Parathyroid adenoma (tissue), 2 donors: ENCODE data around the gene GLI2.

ENCODE experiments used
- H2AFZ ChIP-seq: fragments of 300-600 bp; sonication (generic); one replicate; pipeline ENCODE4 v1.7.0; 2017; ENCODE audit warnings: antibody characterized with exemption, mild to moderate bottlenecking
- H3K27ac ChIP-seq: fragments of 300-600 bp; sonication (generic); one replicate; pipeline ENCODE4 v1.7.0; 2017
- H3K27me3 ChIP-seq: fragments of 300-600 bp; sonication (generic); one replicate; pipeline ENCODE4 v1.7.0; 2017; ENCODE audit warnings: low read length; ENCODE audit not compliant: control insufficient read depth, insufficient read depth
- H3K36me3 ChIP-seq: fragments of 300-600 bp; sonication (generic); one replicate; pipeline ENCODE4 v1.7.0; 2017; ENCODE audit warnings: low read length; ENCODE audit not compliant: control insufficient read depth, insufficient read depth
- H3K4me1 ChIP-seq: fragments of 300-600 bp; sonication (generic); one replicate; pipeline ENCODE4 v1.7.0; 2017; ENCODE audit warnings: control low read depth
- H3K4me2 ChIP-seq: fragments of 300-600 bp; sonication (generic); one replicate; pipeline ENCODE4 v1.7.0; 2017; ENCODE audit warnings: low read length
- H3K4me3 ChIP-seq: fragments of 300-600 bp; sonication (generic); one replicate; pipeline ENCODE4 v1.7.0; 2017; ENCODE audit warnings: low read depth, low read length
- H3K79me2 ChIP-seq: fragments of 300-600 bp; sonication (generic); one replicate; pipeline ENCODE4 v1.7.0; 2017; ENCODE audit warnings: control low read depth
- H3K9ac ChIP-seq: fragments of 300-600 bp; sonication (generic); one replicate; pipeline ENCODE4 v1.7.0; 2017; ENCODE audit warnings: mild to moderate bottlenecking
- H3K9me3 ChIP-seq: fragments of 300-600 bp; sonication (generic); one replicate; pipeline ENCODE4 v1.7.0; 2017; ENCODE audit warnings: low read length; ENCODE audit not compliant: control insufficient read depth
- CTCF ChIP-seq: fragments of 300-600 bp; sonication (generic); IDR thresholded peaks from one replicate; pipeline ENCODE4 v1.7.0; 2017; ENCODE audit warnings: antibody characterized with exemption, mild to moderate bottlenecking
- donor health status: primary hyperparathyroidism.

Gene GLI2

GRCh38 chr2:120754067-120754960 is 18.6 kb downstream of the GLI2 start:
- Histone ChIP-seq H3K4me1 (no peaks in the 10 kb centered on the region), H3K27ac (no peak overlapping the region), H3K9ac (no peak overlapping the region), H3K79me2 (no peaks in the 10 kb centered on the region), H3K27me3 (no peaks in the 10 kb centered on the region), H3K9me3 (no peaks in the 10 kb centered on the region), H3K4me2 (no peak overlapping the region), H3K4me3 (no peak overlapping the region), H2AFZ (no peak overlapping the region), H3K36me3 (no peaks in the 10 kb centered on the region)
- TF ChIP-seq CTCF = no peak

DNA sequence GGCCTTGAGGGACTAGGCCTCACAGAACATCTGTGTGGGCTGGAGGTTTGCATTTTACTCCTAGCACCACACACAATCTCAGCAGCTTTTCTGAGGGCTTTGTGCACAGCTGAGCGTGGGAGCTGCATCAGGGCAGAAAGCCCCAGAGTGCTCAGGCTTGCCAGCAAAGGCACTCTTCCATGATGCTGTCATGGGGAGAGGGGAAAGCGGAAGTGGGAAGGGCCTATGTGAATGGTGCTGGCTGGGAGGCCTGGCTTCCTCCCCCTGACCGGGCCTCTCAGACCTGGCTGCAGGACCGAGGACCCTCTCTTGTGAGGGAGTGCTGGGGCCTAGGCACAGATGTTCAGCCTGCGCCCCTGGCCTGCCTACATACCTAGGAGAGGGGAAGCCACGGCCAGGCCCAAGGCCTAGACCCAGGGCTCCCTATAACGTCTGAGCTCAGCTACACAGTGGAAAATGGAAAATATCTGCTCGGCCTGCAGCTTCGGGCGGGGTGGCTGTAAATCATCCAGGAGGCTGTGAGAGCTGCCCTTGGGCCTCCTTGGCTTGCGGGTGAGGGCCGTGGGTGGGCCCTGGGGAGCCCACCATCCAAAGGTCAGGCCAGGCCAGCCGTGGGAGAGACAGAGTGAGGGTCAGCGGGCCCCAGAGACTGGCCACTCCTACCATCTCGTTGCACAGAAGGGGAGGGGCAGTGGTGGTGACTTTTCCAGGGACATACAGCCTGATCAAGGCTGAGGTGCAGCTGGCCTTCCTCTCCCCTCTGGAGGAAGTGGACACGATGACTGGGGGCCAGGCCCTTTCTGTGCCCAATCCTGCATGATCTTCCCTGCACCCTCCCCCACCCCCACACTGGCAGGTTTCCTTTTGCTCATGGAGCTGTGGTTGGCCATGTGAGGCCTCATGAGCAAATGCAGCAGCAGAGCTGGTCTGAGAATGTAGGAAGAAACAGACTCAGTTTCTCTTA is 22.8 kb downstream of the GLI2 start:
- Histone ChIP-seq H2AFZ (no peak overlapping the region), H3K9me3 (no peaks in the 10 kb centered on the region), H3K79me2 (no peaks in the 10 kb centered on the region), H3K4me2 (no peak overlapping the region), H3K4me3 (no peak overlapping the region), H3K9ac (no peak overlapping the region), H3K27ac (peak overlapping the region; percentile 11), H3K27me3 (no peaks in the 10 kb centered on the region), H3K4me1 (peaks cover 8% of the 10 kb centered on the region), H3K36me3 (no peaks in the 10 kb centered on the region)
- TF ChIP-seq CTCF = no peak

DNA sequence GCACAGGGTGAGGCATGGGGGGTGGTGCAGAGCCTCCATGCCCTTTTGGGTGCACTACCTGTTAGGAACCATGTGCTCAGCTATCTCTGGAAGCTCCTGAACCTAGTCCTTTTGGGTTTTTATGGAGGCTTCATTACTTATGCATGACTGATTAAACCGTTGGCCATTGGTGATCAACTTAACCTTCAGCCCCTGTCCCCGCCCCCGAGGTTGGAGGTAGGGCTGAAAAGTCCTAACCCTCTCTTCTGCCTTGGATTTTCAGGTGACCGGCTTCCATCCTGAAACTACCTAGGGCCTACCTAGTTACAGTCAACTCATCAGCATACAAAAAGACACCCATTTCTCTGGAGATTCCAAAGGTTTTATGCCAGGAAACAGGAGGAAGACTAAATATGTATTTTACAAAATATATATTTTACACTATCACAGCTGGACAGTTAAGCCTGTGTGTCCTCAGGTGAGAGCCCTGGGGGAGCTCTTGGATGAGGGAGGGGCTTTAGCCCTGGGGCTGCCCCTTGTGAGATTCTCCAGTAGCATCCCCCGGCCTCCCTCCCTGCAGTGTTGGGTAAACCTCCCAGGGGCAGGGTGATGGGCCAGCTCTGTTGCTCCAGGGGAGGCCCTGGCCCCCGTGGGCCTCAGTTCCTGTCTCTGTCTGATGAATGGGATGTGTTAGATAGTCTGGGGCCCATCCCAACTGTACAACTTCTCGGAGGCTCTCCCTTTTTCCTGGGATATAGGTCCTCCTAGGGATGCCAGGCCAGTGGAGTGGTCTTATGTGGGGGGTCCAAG is 24.1 kb downstream of the GLI2 start:
- Histone ChIP-seq H3K27me3 (no peaks in the 10 kb centered on the region), H3K9me3 (no peaks in the 10 kb centered on the region), H3K36me3 (no peaks in the 10 kb centered on the region), H3K9ac (no peak overlapping the region), H3K4me2 (no peak overlapping the region), H3K27ac (no peak overlapping the region), H3K79me2 (no peaks in the 10 kb centered on the region), H3K4me1 (peaks cover 8% of the 10 kb centered on the region), H2AFZ (no peak overlapping the region), H3K4me3 (no peak overlapping the region)
- no peak for TF ChIP-seq CTCF

DNA sequence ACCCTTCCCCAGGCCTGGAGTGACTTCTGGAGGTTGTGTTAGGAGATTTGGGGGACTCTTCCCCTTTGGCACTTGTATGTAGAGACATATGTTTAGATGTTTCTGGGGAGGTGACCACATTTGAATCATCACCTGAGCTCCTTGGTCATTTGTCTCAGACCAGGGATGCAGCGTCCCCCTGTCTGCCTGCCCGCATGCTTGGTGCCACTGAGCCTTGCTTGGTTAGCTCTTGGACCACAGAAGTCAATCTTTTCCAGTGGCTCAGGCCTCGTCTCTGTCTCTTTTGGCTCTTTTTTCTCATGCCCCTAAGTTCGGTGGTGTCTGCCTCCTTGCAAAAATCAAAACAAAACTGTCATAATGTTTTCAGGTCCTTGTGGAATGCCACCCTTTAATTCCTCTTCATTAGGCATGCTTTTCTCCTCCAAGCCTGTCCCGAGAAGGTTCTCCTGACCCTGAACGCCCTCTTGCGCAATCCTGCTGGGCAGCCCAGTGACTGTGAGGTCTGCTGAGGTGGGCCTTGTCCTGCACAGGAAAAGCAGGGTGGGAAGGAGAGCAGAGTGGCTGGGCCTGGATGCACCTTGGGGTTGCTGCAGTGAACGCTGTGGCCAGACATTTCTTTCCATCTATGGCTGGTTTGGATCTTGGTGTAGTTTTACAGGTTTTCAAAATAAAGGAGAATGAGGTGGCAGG is 24.9 kb downstream of the GLI2 start:
- Histone ChIP-seq H3K27me3 (no peaks in the 10 kb centered on the region), H2AFZ (peak overlapping the region; percentile 28), H3K4me1 (peaks cover 8% of the 10 kb centered on the region), H3K4me2 (no peak overlapping the region), H3K9ac (no peak overlapping the region), H3K79me2 (no peaks in the 10 kb centered on the region), H3K4me3 (no peak overlapping the region), H3K27ac (no peak overlapping the region), H3K9me3 (no peaks in the 10 kb centered on the region), H3K36me3 (no peaks in the 10 kb centered on the region)
- no peak for TF ChIP-seq CTCF
